Measurements from ENCODE around the gene STAT1.

The STAT1 gene

GRCh38 chr2:191051177-191051576 lies 37.2 kb upstream of the STAT1 start:
- no peak for DNase-seq
- TF ChIP-seq CTCF (IDR thresholded peaks at IDR 0.05; ENCODE audit: borderline replicate concordance, extremely low read depth, low read length, poor library complexity, severe bottlenecking) (no peak), EZH2 (IDR thresholded peaks at IDR 0.05; ENCODE audit: borderline replicate concordance, low read depth, low read length, severe bottlenecking) (no peak)
- Histone ChIP-seq H3K9ac (ENCODE audit: low read depth, low read length) (peak overlapping the region; percentile 33; the same call in 1 of the 2 replicates), H3K4me2 (ENCODE audit: insufficient read depth, low read length) (no peak overlapping the region), H3K79me2 (ENCODE audit: insufficient read depth, low read length) (no peaks in the 10 kb centered on the region), H3K27ac (ENCODE audit: low read length) (peak overlapping the region; percentile 78), H2AFZ (ENCODE audit: low read depth, low read length) (no peak overlapping the region), H3K36me3 (ENCODE audit: insufficient read depth, low read length) (no peaks in the 10 kb centered on the region), H3K9me3 (ENCODE audit: insufficient read depth, low read length, severe bottlenecking) (no peaks in the 10 kb centered on the region), H3K4me1 (ENCODE audit: insufficient read depth, low read length) (peaks cover 27% of the 10 kb centered on the region), H3K4me3 (ENCODE audit: low read depth in 1 of 2, low read length in 2 of 2) (no peak overlapping the region), H4K20me1 (ENCODE audit: insufficient read depth, low read length) (no peaks in the 10 kb centered on the region), H3K27me3 (ENCODE audit: insufficient read depth, low read length, poor library complexity) (no peaks in the 10 kb centered on the region)
- no peak for ATAC-seq (ENCODE audit: insufficient read depth, low read depth)

- TF ChIP-seq EZH2 (IDR thresholded peaks at IDR 0.05; ENCODE audit: borderline replicate concordance, low read depth, low read length, severe bottlenecking) (no peak), CTCF (IDR thresholded peaks at IDR 0.05; ENCODE audit: borderline replicate concordance, extremely low read depth, low read length, poor library complexity, severe bottlenecking) (no peak)
- H3K4me2 ChIP-seq (ENCODE audit: insufficient read depth, low read length) = no peak overlapping the region
- H3K79me2 ChIP-seq (ENCODE audit: insufficient read depth, low read length) = no peaks in the 10 kb centered on the region
- H3K9ac ChIP-seq (ENCODE audit: low read depth, low read length) = no peak overlapping the region
- DNase-seq (no peak), ATAC-seq (ENCODE audit: insufficient read depth, low read depth) (no peak)
- H4K20me1 ChIP-seq (ENCODE audit: insufficient read depth, low read length) = no peaks in the 10 kb centered on the region
- no peak overlapping the region for H3K4me3 ChIP-seq (ENCODE audit: low read depth in 1 of 2, low read length in 2 of 2)
- H3K27me3 ChIP-seq (ENCODE audit: insufficient read depth, low read length, poor library complexity) = no peaks in the 10 kb centered on the region
- H3K36me3 ChIP-seq (ENCODE audit: insufficient read depth, low read length) = no peaks in the 10 kb centered on the region
- no peak overlapping the region for H2AFZ ChIP-seq (ENCODE audit: low read depth, low read length)
- peaks cover 22% of the 10 kb centered on the region for H3K4me1 ChIP-seq (ENCODE audit: insufficient read depth, low read length)
- H3K9me3 ChIP-seq (ENCODE audit: insufficient read depth, low read length, severe bottlenecking) = no peaks in the 10 kb centered on the region
- peak overlapping the region; percentile 78; the same call in 1 of the 2 replicates for H3K27ac ChIP-seq (ENCODE audit: low read length)
Measured at GRCh38 chr2:191050640-191050987, 36.6 kb upstream of the STAT1 start.

GRCh38 chr2:191049728-191050639 lies 36.0 kb upstream of the STAT1 start:
- Histone ChIP-seq H3K4me3 (ENCODE audit: low read depth in 1 of 2, low read length in 2 of 2) (no peak overlapping the region), H3K4me1 (ENCODE audit: insufficient read depth, low read length) (peaks cover 22% of the 10 kb centered on the region), H3K36me3 (ENCODE audit: insufficient read depth, low read length) (no peaks in the 10 kb centered on the region), H3K27me3 (ENCODE audit: insufficient read depth, low read length, poor library complexity) (no peaks in the 10 kb centered on the region), H2AFZ (ENCODE audit: low read depth, low read length) (no peak overlapping the region), H3K27ac (ENCODE audit: low read length) (no peak overlapping the region), H3K9ac (ENCODE audit: low read depth, low read length) (no peak overlapping the region), H3K79me2 (ENCODE audit: insufficient read depth, low read length) (no peaks in the 10 kb centered on the region), H3K4me2 (ENCODE audit: insufficient read depth, low read length) (no peak overlapping the region), H3K9me3 (ENCODE audit: insufficient read depth, low read length, severe bottlenecking) (no peaks in the 10 kb centered on the region), H4K20me1 (ENCODE audit: insufficient read depth, low read length) (no peaks in the 10 kb centered on the region)
- TF ChIP-seq CTCF (IDR thresholded peaks at IDR 0.05; ENCODE audit: borderline replicate concordance, extremely low read depth, low read length, poor library complexity, severe bottlenecking) = no peak
- TF ChIP-seq EZH2 (IDR thresholded peaks at IDR 0.05; ENCODE audit: borderline replicate concordance, low read depth, low read length, severe bottlenecking) = no peak
- DNase-seq (no peak), ATAC-seq (ENCODE audit: insufficient read depth, low read depth) (no peak)
